NT2/D1 (cell line): ENCODE data around the gene NDUFS6.

Source experiments
- DNase-seq: peaks from one replicate; pipeline ENCODE4 v3.0.0-alpha.2; 2011; ENCODE audit warnings: low read depth, low spot score
- H3K27me3 ChIP-seq: 2 replicates; pipeline ENCODE4 v1.6.0; 2011; ENCODE audit warnings: mild to moderate bottlenecking; ENCODE audit not compliant: insufficient read length, insufficient read depth
- H3K36me3 ChIP-seq: 2 replicates; pipeline ENCODE4 v1.6.1; 2011; ENCODE audit warnings: mild to moderate bottlenecking, low read length, mixed read lengths; ENCODE audit not compliant: insufficient read depth, insufficient read length
- H3K4me1 ChIP-seq: 2 replicates; pipeline ENCODE4 v1.5.1; 2011; ENCODE audit not compliant: insufficient read depth, insufficient read length
- H3K4me3 ChIP-seq: 2 replicates; pipeline ENCODE4 v1.5.1; 2011; ENCODE audit warnings: low read depth; ENCODE audit not compliant: insufficient read length
- H3K9ac ChIP-seq: 2 replicates; pipeline ENCODE4 v1.6.0; 2011; ENCODE audit warnings: low read depth; ENCODE audit not compliant: insufficient read length
- H3K9me3 ChIP-seq: 2 replicates; pipeline ENCODE4 v1.5.1; 2011; ENCODE audit warnings: mild to moderate bottlenecking, low read length; ENCODE audit not compliant: insufficient read depth
- SUZ12 ChIP-seq: IDR thresholded peaks from 2 replicates; pipeline ENCODE4 v1.6.1; 2011; ENCODE audit not compliant: insufficient read length, insufficient read depth; ENCODE audit errors: extremely low read depth
- YY1 ChIP-seq: IDR thresholded peaks from 2 replicates; pipeline ENCODE4 v1.6.1; 2011; ENCODE audit not compliant: insufficient read length, insufficient read depth
- ZNF274 ChIP-seq: IDR thresholded peaks from 2 replicates; pipeline ENCODE4 v1.6.1; 2011; ENCODE audit warnings: mild to moderate bottlenecking, low read depth, low read length

Gene NDUFS6

DNA sequence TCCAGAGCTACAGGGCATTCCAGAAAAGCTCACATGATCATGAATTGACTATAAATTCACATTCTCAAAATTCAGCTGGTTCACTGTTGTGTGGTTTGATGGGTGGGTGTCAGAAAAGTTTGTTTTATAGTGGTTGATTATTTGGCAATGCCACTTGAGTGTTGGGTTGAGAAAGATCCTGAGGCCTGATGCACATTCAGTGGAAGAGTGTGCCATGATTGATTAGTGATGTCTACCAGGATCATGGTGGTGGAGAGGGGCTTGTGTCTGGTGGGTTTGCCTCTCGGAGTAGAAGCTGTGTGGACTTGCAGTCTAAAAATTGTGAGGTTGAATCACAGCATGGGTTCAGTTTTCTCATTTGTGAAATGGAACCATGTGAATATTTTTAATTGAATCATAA lies 2.0 kb downstream of the NDUFS6 start:
- no peak overlapping the region for H3K4me3 ChIP-seq
- H3K27me3 ChIP-seq = no peaks in the 10 kb centered on the region
- no peak for DNase-seq
- H3K9ac ChIP-seq = no peak overlapping the region
- no peak for TF ChIP-seq SUZ12
- TF ChIP-seq YY1 = no peak
- TF ChIP-seq ZNF274 = no peak
- no peaks in the 10 kb centered on the region for H3K9me3 ChIP-seq
- no peaks in the 10 kb centered on the region for H3K4me1 ChIP-seq
- peaks cover 67% of the 10 kb centered on the region for H3K36me3 ChIP-seq

DNA sequence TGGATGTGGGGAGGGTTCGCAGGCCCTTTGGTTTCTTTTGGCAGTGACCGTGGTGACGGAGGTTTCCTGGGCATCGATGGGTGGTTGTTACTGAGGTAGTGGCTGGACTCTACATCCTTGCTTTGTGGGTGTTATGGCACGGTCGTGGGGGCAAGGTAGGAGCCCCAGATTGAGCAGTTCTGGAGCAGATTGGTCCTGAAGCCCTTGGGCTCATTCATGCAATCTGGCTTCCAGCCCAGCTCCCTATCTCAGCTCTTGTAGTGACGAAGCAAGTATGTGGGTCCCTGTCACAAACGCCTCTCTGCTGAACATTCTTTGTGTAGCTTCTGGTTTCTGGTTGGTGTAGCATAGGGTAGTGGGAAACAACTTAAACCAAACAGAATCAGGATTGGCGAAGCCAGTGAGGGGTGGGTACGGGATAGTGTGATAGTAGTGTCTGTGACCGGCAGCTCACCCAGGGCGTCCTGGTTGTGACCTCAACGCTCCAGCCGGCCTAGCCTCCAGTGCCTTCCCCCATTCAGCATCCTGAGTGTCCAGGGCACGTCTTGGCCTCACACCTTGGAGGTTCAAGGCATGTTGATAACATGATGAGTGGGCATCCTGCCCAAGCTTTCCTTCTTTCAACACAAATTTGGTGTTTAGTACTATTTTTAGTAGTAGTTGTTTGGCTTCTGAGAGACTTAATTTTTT lies 2.9 kb downstream of the NDUFS6 start:
- no peak overlapping the region for H3K9ac ChIP-seq
- peaks cover 65% of the 10 kb centered on the region for H3K36me3 ChIP-seq
- no peaks in the 10 kb centered on the region for H3K9me3 ChIP-seq
- TF ChIP-seq YY1 (no peak), ZNF274 (no peak), SUZ12 (no peak)
- no peak overlapping the region for H3K4me3 ChIP-seq
- DNase-seq = no peak
- H3K4me1 ChIP-seq = no peaks in the 10 kb centered on the region
- H3K27me3 ChIP-seq = no peaks in the 10 kb centered on the region

DNA sequence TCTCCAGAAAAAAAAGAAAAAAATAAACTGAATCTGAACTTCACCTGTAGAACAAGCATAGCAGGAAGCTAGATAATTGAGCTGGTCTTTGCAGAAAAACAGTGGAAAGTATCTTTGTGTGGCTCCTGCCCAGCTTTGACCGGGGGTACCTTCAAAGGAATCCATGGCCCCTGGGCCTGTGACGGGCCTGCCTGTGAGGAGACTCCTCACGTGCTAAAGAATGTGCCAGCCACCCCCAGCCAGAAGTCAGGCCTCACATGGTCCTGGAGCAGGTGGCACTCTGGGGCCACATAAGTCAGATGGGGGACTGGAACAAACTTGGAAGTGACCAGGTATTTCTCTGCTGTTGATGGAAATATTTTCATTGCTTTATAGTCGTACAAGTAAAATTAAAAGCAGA lies 4.1 kb downstream of the NDUFS6 start:
- DNase-seq = no peak
- TF ChIP-seq SUZ12 = no peak
- TF ChIP-seq ZNF274 = no peak
- no peak for TF ChIP-seq YY1
- Histone ChIP-seq H3K9me3 (no peaks in the 10 kb centered on the region), H3K27me3 (no peaks in the 10 kb centered on the region), H3K9ac (no peak overlapping the region), H3K36me3 (peaks cover 77% of the 10 kb centered on the region), H3K4me3 (no peak overlapping the region), H3K4me1 (no peaks in the 10 kb centered on the region)

DNA sequence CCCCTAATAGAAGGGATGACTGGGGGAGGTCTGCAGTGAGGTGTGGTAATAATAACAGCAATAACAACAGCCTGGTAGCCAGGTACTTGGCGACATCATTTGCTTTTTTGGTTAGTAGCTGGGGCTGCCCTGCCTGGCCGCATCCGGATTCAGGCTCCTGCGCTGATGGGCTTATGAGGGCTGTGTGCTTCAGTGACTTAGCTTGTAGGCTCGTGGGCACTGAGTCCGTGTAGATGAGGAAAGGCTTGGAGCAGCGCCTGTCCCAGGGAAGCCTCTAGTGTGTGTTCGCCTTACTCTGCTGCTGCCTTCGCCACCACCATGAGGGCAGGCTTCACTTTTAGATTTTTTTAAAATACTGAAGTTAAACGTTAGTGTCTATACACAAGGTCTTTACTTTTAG lies 4.5 kb downstream of the NDUFS6 start:
- Histone ChIP-seq H3K27me3 (no peaks in the 10 kb centered on the region), H3K36me3 (peaks cover 81% of the 10 kb centered on the region)

DNA sequence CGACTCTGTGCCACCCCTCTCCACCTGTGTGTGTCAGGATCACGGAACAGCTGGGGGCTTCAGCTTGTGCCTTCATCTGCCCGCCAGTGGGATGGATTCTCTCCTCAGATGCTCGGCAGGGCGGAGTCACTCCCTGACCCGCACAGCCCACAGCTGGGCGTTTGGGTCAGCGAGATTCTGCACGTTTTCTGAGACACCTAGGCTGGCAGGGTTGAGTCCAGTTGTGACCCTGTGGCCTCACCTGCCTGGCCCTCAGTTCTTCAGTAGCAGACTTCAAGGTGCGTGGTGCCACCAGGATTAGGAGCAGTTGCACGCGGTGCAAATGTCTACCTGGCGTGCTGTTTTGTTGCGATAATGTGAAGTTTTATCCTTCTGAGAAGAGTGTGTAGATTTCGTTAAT lies 5.0 kb downstream of the NDUFS6 start:
- Histone ChIP-seq H3K9ac (no peak overlapping the region), H3K9me3 (no peaks in the 10 kb centered on the region), H3K4me3 (no peak overlapping the region), H3K27me3 (no peaks in the 10 kb centered on the region), H3K36me3 (peaks cover 85% of the 10 kb centered on the region), H3K4me1 (no peaks in the 10 kb centered on the region)
- DNase-seq = no peak
- no peak for TF ChIP-seq ZNF274
- no peak for TF ChIP-seq YY1
- no peak for TF ChIP-seq SUZ12

More for the DNA sequence above, 4.5 kb downstream of the NDUFS6 start:
- TF ChIP-seq SUZ12 (no peak), YY1 (no peak), ZNF274 (no peak)
- Histone ChIP-seq H3K4me3 (no peak overlapping the region), H3K9me3 (no peaks in the 10 kb centered on the region), H3K9ac (no peak overlapping the region), H3K4me1 (no peaks in the 10 kb centered on the region)
- no peak for DNase-seq

DNA sequence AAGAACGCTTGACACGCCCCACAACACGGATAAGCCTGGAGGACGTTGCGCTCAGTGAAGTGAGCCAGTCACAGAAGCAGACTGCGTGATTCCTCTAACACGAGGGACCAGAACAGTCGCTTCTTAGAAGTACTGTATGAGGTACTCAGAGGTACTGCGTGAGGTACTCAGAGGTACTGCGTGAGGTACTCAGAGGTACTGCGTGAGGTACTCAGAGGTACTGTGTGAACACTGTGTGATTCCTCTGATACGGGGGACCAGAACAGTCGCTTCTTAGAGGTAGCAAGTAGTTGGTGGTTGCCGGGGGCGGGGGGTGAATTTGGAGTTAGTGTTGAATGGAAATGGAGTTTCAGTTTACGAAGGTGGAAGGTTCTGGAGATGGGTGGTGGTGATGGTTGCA lies 5.8 kb downstream of the NDUFS6 start:
- H3K9me3 ChIP-seq = no peaks in the 10 kb centered on the region
- no peaks in the 10 kb centered on the region for H3K4me1 ChIP-seq
- TF ChIP-seq ZNF274 = no peak
- no peak for TF ChIP-seq YY1
- no peak overlapping the region for H3K4me3 ChIP-seq
- no peaks in the 10 kb centered on the region for H3K27me3 ChIP-seq
- H3K9ac ChIP-seq = no peak overlapping the region
- DNase-seq = no peak
- H3K36me3 ChIP-seq = peaks cover 93% of the 10 kb centered on the region

DNA sequence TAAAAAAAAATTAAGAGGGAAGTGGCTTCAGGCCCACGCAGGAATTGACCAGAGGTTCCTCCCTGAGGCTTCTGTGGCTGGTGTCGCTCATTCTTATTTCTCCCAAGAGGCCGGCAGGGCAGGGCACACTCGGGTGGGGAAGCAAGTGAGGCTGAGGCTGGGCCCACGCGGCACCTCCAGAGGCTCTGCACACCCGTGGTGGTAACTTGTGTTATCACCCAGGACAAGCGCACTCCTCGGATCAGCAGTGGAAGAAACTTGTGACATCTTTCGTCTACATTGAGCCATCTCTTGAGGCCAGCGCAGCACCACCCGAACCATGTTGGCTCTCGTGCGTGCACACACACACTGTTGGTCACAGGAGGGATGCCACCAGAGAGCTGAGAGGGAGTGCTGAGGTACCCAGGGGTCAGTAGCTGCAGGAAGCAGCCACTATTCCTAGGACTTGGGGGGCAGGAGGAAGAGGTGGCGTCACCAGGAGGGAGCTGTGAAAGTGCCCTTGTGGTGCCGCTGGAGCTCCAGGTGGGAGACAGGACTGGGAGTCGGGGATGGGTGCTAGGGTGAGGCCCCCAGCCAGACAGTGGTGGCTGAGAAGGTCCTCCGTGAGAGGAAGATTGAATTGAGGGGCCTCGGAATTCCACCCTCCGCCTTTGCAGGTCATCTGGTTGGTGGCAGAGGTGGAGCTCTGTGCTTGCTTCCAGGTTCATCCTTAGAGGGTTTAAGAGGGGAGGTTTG lies 6.4 kb downstream of the NDUFS6 start:
- Histone ChIP-seq H3K27me3 (no peaks in the 10 kb centered on the region), H3K36me3 (peaks cover 92% of the 10 kb centered on the region), H3K4me3 (no peak overlapping the region), H3K9ac (no peak overlapping the region), H3K4me1 (no peaks in the 10 kb centered on the region), H3K9me3 (no peaks in the 10 kb centered on the region)
- TF ChIP-seq SUZ12 (no peak), YY1 (no peak), ZNF274 (no peak)
- no peak for DNase-seq
